Osteoblast (primary cell): Measurements from ENCODE around the gene FAM117B. TPM values are rescaled to one million over a fixed set of nuclear protein-coding genes. Genes with fewer than 3 reads are reported as not detected.
"Not testable (repeated sequence)": the region's sequence is repeated elsewhere in the genome, so short reads cannot be mapped to it uniquely, and the experiment has no call there.

Source experiments
- DNase-seq: peaks from one replicate; pipeline ENCODE4 v3.0.0; 2011; ENCODE audit warnings: low spot score, mixed read lengths; ENCODE audit not compliant: insufficient read length; ENCODE audit errors: missing footprints
- H2AFZ ChIP-seq: 2 replicates; pipeline ENCODE4 v1.6.0; 2011; ENCODE audit warnings: mild to moderate bottlenecking, low read length
- H3K27ac ChIP-seq: 2 replicates; pipeline ENCODE4 v1.5.1; 2011; ENCODE audit warnings: mild to moderate bottlenecking, low read depth, low read length, moderate library complexity
- H3K27me3 ChIP-seq: 2 replicates; pipeline ENCODE4 v1.6.0; 2012; ENCODE audit warnings: mild to moderate bottlenecking, control low read depth, inconsistent platforms, low read length, moderate library complexity; ENCODE audit not compliant: insufficient read depth
- H3K36me3 ChIP-seq: 2 replicates; pipeline ENCODE4 v1.5.1; 2011; ENCODE audit warnings: mild to moderate bottlenecking, low read length, control low read depth, moderate library complexity; ENCODE audit not compliant: insufficient read depth
- H3K4me1 ChIP-seq: 2 replicates; pipeline ENCODE4 v1.5.1; 2011; ENCODE audit warnings: mild to moderate bottlenecking, low read length, control low read depth, moderate library complexity; ENCODE audit not compliant: insufficient read depth
- H3K4me2 ChIP-seq: 2 replicates; pipeline ENCODE4 v1.6.0; 2011; ENCODE audit warnings: mild to moderate bottlenecking, low read length; ENCODE audit not compliant: insufficient read depth
- H3K4me3 ChIP-seq: fragments of 200-600 bp; sonication (generic); 3 replicates; pipeline ENCODE4 v1.5.1; 2012; ENCODE audit warnings: mild to moderate bottlenecking, low read length, inconsistent platforms; ENCODE audit not compliant: insufficient read depth
- H3K79me2 ChIP-seq: 2 replicates; pipeline ENCODE4 v1.6.0; 2012; ENCODE audit warnings: mild to moderate bottlenecking, low read length, control low read depth, inconsistent platforms; ENCODE audit not compliant: insufficient read depth
- H3K9me3 ChIP-seq: 2 replicates; pipeline ENCODE4 v1.5.1; 2011; ENCODE audit warnings: low read depth, low read length, control low read depth
- H4K20me1 ChIP-seq: 2 replicates; pipeline ENCODE4 v1.6.0; 2012; ENCODE audit warnings: mild to moderate bottlenecking, low read length, control low read depth; ENCODE audit not compliant: insufficient read depth
- total RNA-seq: library from RNA; depleted of rRNA; stranded (reverse); fragments of >200 nt; gene quantifications from 2 replicates; pipeline ENCODE4 v1.2.3, GENCODE V29; 2012
- TF ChIP-seq, protein P1 (sequence below): IDR thresholded peaks from 2 replicates; pipeline ENCODE4 v1.5.1; 2011; ENCODE audit warnings: mild to moderate bottlenecking, low read depth, low read length, moderate library complexity; ENCODE audit errors: extremely low read depth

FAM117B gene
- total RNA-seq, 1 donor = 2.9 TPM

DNA sequence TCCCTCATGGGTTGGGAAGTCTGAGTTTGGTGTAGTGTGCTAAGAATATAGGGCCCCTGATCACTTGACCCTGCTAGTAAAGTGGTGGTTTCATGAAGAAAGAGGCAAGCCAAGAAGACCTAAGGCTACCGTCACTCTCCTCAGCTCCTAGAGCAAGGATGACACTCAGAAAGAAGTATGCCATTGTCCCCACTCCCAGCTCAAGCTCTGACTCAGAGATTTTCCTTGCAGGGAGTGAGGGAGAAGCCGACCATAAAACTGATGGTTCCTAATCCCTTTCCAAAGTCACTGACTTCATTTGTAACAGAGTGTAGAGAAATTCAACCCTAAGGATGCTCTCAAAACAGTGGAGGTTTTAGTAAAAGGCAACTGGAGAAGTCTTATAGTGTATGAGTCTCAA, 155.9 kb downstream of the FAM117B start:
- Histone ChIP-seq H3K36me3 (no peaks in the 10 kb centered on the region), H3K27me3 (no peaks in the 10 kb centered on the region), H3K27ac (no peak overlapping the region), H3K4me3 (no peak overlapping the region), H3K4me1 (no peaks in the 10 kb centered on the region), H3K79me2 (no peaks in the 10 kb centered on the region), H4K20me1 (no peaks in the 10 kb centered on the region), H2AFZ (no peak overlapping the region), H3K9me3 (no peaks in the 10 kb centered on the region), H3K4me2 (no peak overlapping the region)
- no peak for DNase-seq
- TF ChIP-seq, protein P1, sequence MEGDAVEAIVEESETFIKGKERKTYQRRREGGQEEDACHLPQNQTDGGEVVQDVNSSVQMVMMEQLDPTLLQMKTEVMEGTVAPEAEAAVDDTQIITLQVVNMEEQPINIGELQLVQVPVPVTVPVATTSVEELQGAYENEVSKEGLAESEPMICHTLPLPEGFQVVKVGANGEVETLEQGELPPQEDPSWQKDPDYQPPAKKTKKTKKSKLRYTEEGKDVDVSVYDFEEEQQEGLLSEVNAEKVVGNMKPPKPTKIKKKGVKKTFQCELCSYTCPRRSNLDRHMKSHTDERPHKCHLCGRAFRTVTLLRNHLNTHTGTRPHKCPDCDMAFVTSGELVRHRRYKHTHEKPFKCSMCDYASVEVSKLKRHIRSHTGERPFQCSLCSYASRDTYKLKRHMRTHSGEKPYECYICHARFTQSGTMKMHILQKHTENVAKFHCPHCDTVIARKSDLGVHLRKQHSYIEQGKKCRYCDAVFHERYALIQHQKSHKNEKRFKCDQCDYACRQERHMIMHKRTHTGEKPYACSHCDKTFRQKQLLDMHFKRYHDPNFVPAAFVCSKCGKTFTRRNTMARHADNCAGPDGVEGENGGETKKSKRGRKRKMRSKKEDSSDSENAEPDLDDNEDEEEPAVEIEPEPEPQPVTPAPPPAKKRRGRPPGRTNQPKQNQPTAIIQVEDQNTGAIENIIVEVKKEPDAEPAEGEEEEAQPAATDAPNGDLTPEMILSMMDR = no peak

DNA sequence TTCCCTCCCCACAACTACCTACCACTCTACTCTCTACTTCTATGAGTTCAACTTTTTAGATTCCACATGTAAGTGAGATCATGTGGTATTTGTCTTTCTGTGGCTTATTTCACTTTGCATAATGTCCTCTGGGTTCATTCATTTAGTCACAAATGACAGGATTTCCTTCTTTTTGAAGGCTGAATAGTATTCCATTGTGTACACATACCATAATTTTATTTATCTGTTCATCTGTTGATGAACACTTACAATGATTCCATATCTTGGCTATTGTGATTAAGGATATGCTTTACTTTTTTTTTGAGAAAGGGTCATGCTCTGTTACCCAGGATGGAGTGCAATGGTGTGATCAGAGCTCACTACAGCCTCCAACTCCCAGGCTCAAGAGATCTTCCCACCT, 163.2 kb downstream of the FAM117B start:
- TF ChIP-seq, protein P1 = no peak
- Histone ChIP-seq H3K27ac (no peak overlapping the region), H4K20me1 (no peaks in the 10 kb centered on the region), H2AFZ (no peak overlapping the region), H3K9me3 (no peaks in the 10 kb centered on the region), H3K79me2 (no peaks in the 10 kb centered on the region), H3K36me3 (no peaks in the 10 kb centered on the region), H3K4me1 (peaks cover 4% of the 10 kb centered on the region), H3K27me3 (no peaks in the 10 kb centered on the region), H3K4me2 (no peak overlapping the region), H3K4me3 (no peak overlapping the region)
- no peak for DNase-seq

DNA sequence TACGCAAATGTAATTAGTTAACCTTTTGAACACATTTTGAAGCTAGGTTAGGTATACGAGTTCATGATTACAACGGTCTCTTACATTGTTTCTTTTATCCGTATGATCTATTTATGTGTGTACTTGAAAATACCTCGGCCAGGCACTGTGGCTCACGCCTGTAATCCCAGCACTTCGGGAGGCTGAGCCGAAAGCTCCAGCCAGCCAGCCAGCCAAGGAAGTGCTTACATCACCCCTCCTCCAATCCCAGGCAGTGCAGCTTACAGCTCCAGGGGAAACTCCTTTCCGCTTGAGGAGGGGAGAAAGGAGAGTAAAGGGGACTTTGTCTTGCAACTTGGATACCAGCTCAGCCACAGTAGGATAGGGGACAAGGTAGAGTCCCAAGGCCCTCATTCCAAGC, 171.1 kb downstream of the FAM117B start:
- not testable (repeated sequence) for H3K27ac ChIP-seq, H3K4me2 ChIP-seq, H3K4me3 ChIP-seq, H3K79me2 ChIP-seq, H4K20me1 ChIP-seq, DNase-seq, H3K9me3 ChIP-seq, H3K36me3 ChIP-seq, H3K27me3 ChIP-seq, H2AFZ ChIP-seq
- peaks cover 18% of the 10 kb centered on the region for H3K4me1 ChIP-seq

DNA sequence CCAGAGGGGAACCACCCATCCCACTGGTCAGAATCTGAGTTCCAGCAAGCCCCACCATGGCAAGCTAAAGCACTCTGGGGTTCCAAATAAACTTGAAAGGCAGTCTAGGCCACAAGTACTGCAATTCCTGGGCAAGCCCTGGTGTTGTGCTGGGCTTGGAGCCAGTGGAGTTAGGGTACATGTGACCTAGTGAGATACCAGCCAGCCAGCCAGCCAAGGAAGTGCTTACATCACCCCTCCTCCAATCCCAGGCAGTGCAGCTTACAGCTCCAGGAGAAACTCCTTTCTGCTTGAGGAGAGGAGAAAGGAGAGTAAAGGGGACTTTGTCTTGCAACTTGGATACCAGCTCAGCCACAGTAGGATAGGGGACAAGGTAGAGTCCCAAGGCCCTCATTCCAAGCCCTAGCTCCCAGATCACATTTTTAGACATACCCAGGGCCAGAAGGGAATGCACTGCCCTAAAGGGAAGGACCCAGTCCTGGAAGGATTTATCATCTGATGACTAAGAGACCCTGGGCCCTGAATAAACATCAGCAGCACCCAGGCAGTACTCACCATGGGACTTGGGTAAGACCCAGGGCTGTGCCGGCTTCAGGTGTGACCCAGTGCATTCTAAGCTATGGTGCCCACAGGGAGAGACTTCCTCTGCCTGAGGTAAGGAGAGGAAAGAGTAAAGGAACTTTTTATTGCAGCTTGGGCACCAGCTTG, 172.8 kb downstream of the FAM117B start:
- H4K20me1 ChIP-seq, DNase-seq, H3K36me3 ChIP-seq, H3K79me2 ChIP-seq, H3K9me3 ChIP-seq, H3K27me3 ChIP-seq, H3K27ac ChIP-seq, H3K4me3 ChIP-seq: not testable (repeated sequence)
- peaks cover 13% of the 10 kb centered on the region for H3K4me1 ChIP-seq
- H3K4me2 ChIP-seq = peak overlapping the region; percentile 29
- peak overlapping the region; percentile 73 for H2AFZ ChIP-seq

DNA sequence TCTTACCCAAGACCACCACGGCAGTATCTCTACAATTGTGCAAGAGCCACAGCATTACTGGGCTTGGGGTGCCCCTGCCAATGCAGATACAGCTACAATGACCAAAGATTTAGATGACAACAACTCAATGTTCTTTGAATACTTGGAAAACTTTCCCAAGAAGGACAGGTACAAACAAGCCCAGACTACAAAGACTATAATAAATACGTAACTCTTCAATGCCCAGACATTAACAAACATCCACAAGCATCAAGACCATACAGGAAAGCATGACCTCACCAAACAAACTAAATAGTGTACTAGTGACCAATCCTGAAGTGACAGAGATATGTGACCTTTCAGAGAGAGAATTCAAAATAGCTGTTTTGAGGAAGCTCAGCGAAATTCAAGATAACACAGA, 174.0 kb downstream of the FAM117B start:
- H3K79me2 ChIP-seq = no peaks in the 10 kb centered on the region
- no peak overlapping the region for H3K4me3 ChIP-seq
- H3K9me3 ChIP-seq = no peaks in the 10 kb centered on the region
- no peaks in the 10 kb centered on the region for H3K27me3 ChIP-seq
- no peak overlapping the region for H3K4me2 ChIP-seq
- no peak overlapping the region for H2AFZ ChIP-seq
- no peak for DNase-seq
- H3K27ac ChIP-seq = no peak overlapping the region
- no peaks in the 10 kb centered on the region for H3K36me3 ChIP-seq
- H4K20me1 ChIP-seq = no peaks in the 10 kb centered on the region
- H3K4me1 ChIP-seq = peaks cover 13% of the 10 kb centered on the region
- TF ChIP-seq, protein P1 = no peak
